ENCODE results near the gene SCUBE3. TPM values are rescaled to one million over a fixed set of nuclear protein-coding genes. Genes with fewer than 3 reads are reported as not detected.

Gene SCUBE3
- total and polyA plus RNA-seq, 9 of the 15 experiments (the other 6 are each of a cell fraction or from before 2014, with no cell fraction given): 0.01 to 0.11 TPM; not detected in 7

- no peak for TF ChIP-seq SIX5 (IDR thresholded peaks at IDR 0.05; ENCODE audit: borderline replicate concordance in 1 of 2, insufficient read depth in 1 of 2, low read depth in 1 of 2, low read length in 2 of 2)
- no peak for TF ChIP-seq ZBTB1 (CRISPR knock-in tag; IDR thresholded peaks at IDR 0.05; ENCODE audit: borderline replicate concordance, low read depth)
- no peak for TF ChIP-seq ID3 (CRISPR knock-in tag; IDR thresholded peaks at IDR 0.05)
- TF ChIP-seq ID3 (tag; IDR thresholded peaks at IDR 0.05): peak; percentile 23; the same call in 1 of the 2 replicates
- TF ChIP-seq RCOR1 (IDR thresholded peaks at IDR 0.05; ENCODE audit: borderline replicate concordance in 1 of 2, low read depth in 2 of 2, low read length in 2 of 2): peak in 1 of 2 experiments; percentile 2; a peak in 1 of 4 replicates
- no peak for TF ChIP-seq TSC22D4 (tag; IDR thresholded peaks at IDR 0.05)
- TF ChIP-seq ZNF766 (CRISPR knock-in tag; conservative IDR thresholded peaks at IDR 0.05): no peak
- no peak for TF ChIP-seq CEBPG (CRISPR knock-in tag; IDR thresholded peaks at IDR 0.05)
- TF ChIP-seq CEBPG (tag; conservative IDR thresholded peaks at IDR 0.05 in 1 of 2, IDR thresholded peaks at IDR 0.05 in 1 of 2): no peak
- TF ChIP-seq ZBTB8A (IDR thresholded peaks at IDR 0.05; ENCODE audit: partially characterized antibody): no peak
- no peak for TF ChIP-seq HDAC6 (IDR thresholded peaks at IDR 0.05; ENCODE audit: low read depth, low read length)
- peak; percentile 88 for TF ChIP-seq NR2C1 (IDR thresholded peaks at IDR 0.05)
- peak; percentile 86 for TF ChIP-seq NR2C1 (tag; IDR thresholded peaks at IDR 0.05)
- no peak for TF ChIP-seq LEF1 (IDR thresholded peaks at IDR 0.05)
- 0 out of 2 replicates have a peak, but pooled peaks have one; percentile 58 for TF ChIP-seq HOMEZ (CRISPR knock-in tag; IDR thresholded peaks at IDR 0.05)
- no peak for TF ChIP-seq DLX4 (CRISPR knock-in tag; IDR thresholded peaks at IDR 0.05)
- TF ChIP-seq ZNF24 (IDR thresholded peaks at IDR 0.05): no peak
- no peak for TF ChIP-seq MCM3 (IDR thresholded peaks at IDR 0.05)
- TF ChIP-seq ATF3 (IDR thresholded peaks at IDR 0.05): no peak
- TF ChIP-seq ATF3 (CRISPR knock-in tag; conservative IDR thresholded peaks at IDR 0.05): no peak
These were observed 46.3 kb downstream of the SCUBE3 start (continued) for GRCh38 chr6:35259948-35260590.
